HEK293T (cell line): Measurements from ENCODE around the gene ARPC1B.

Experiments used
- ARNT ChIP-seq: fragments of 450-650 bp; IDR thresholded peaks from 2 replicates; pipeline ENCODE4 v1.6.1; 2017; ENCODE audit warnings: mild to moderate bottlenecking
- BHLHE40 ChIP-seq: fragments of 450-650 bp; IDR thresholded peaks from 2 replicates; pipeline ENCODE4 v1.6.1; 2016; ENCODE audit warnings: mild to moderate bottlenecking, moderate library complexity, borderline replicate concordance
- FOXA1 ChIP-seq: fragments of 450-650 bp; IDR thresholded peaks from 2 replicates; pipeline ENCODE4 v1.6.1; 2016; ENCODE audit warnings: mild to moderate bottlenecking
- FOXM1 ChIP-seq: fragments of 450-650 bp; IDR thresholded peaks from 2 replicates; pipeline ENCODE4 v1.6.1; 2017; ENCODE audit warnings: mild to moderate bottlenecking, borderline replicate concordance
- LEF1 ChIP-seq: fragments of 450-650 bp; IDR thresholded peaks from 2 replicates; pipeline ENCODE4 v1.6.1; 2017; ENCODE audit warnings: mild to moderate bottlenecking, borderline replicate concordance
- NFRKB ChIP-seq: fragments of 450-650 bp; IDR thresholded peaks from 2 replicates; pipeline ENCODE4 v1.6.1; 2016; ENCODE audit warnings: mild to moderate bottlenecking, moderate library complexity
- PKNOX1 ChIP-seq: fragments of 450-650 bp; IDR thresholded peaks from 2 replicates; pipeline ENCODE4 v1.6.1; 2016
- SP1 ChIP-seq: fragments of 450-650 bp; IDR thresholded peaks from 2 replicates; pipeline ENCODE4 v1.6.1; 2017
- SUZ12 ChIP-seq: fragments of 450-650 bp; IDR thresholded peaks from 2 replicates; pipeline ENCODE4 v1.6.1; 2016; ENCODE audit warnings: mild to moderate bottlenecking
- TARDBP ChIP-seq: fragments of 450-650 bp; IDR thresholded peaks from 2 replicates; pipeline ENCODE4 v1.6.1; 2016
- ZNF384 ChIP-seq: fragments of 450-650 bp; IDR thresholded peaks from 2 replicates; pipeline ENCODE4 v1.6.1; 2016

- no peak for TF ChIP-seq SUZ12
- no peak for TF ChIP-seq FOXA1
- TF ChIP-seq SP1: no peak
- TF ChIP-seq BHLHE40: no peak
- no peak for TF ChIP-seq TARDBP
- TF ChIP-seq ZNF384: no peak
- TF ChIP-seq FOXM1: no peak
- TF ChIP-seq ARNT: no peak
- TF ChIP-seq LEF1: no peak
- no peak for TF ChIP-seq PKNOX1
- no peak for TF ChIP-seq NFRKB
These were observed 11.2 kb upstream of the ARPC1B start for GRCh38 chr7:99363286-99363685.
